22Rv1 (cell line): ENCODE results near the gene ZNF160.

ENCODE experiments used
- H3K27ac ChIP-seq: fragments of 450-650 bp; 2 replicates; pipeline ENCODE4 v1.5.1; 2017
- CTCF ChIP-seq: fragments of 450-650 bp; IDR thresholded peaks from 2 replicates; pipeline ENCODE4 v1.5.1; 2017; ENCODE audit warnings: mild to moderate bottlenecking
- ZFX ChIP-seq: fragments of 450-650 bp; IDR thresholded peaks from 2 replicates; pipeline ENCODE4 v1.6.1; 2017; ENCODE audit warnings: antibody characterized with exemption, borderline replicate concordance

ZNF160 gene

GRCh38 chr19:53068834-53069233, 34.4 kb downstream of the ZNF160 start:
- TF ChIP-seq CTCF (no peak), ZFX (no peak)
- no peak overlapping the region for H3K27ac ChIP-seq

- H3K27ac ChIP-seq = no peak overlapping the region
- TF ChIP-seq CTCF (no peak), ZFX (no peak)
Measured at GRCh38 chr19:53068199-53068598, 35.0 kb downstream of the ZNF160 start.

DNA sequence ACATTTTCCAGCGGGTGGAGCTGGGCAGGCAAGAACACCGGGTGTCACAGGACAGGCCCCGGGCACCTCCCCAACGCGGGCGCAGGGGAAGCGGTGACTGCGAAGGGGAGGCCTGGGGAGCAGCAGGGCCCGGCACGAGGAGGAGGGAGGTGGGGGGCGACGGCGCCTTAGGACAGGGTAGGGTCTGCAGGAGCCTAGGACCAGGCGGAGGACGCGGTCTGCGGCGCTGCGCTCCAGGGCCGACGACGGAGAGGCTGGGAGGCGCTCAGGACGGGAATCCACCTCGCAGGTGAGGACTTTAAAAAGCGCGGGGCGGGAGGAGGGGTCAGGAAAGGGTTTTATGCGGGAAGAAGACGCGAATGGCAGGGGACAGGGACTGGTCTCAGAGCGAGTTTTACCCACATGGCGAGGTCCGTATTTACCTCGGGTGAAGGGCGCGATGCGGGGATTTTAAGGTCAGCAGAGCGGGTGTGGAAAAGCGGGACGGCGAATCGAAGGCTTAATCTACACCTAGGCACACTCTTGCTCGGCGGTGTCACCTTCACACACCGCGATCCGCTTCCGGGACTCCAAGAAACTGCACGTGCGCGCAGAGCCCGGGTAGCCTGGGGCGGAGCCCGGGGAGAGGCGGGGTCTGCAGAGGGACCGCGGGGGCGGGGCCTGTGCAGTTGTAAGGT, 45.2 kb downstream of the ZNF160 start:
- peak overlapping the region; percentile 61 for H3K27ac ChIP-seq
- TF ChIP-seq ZFX = no peak
- TF ChIP-seq CTCF = no peak

DNA sequence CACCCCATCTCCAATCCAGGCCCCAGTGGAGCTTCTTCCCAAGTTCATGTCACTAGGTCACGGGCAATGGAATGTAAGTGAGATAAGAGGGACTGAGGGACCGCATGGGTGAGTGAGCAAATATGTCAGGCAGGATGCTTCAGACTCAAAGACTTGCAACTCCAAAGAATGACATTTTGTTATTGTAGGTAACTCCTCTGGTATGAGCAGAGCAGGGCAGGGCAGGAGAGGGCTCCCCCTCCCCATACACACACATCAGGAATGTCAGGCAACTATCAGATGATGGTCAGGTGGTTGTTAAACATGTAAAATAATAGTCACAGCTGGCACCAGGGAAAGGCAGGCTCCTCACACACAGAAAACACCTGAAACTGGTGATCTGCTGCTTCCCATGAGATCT, 48.1 kb downstream of the ZNF160 start:
- TF ChIP-seq CTCF (no peak), ZFX (no peak)
- H3K27ac ChIP-seq = no peak overlapping the region

- TF ChIP-seq CTCF (no peak), ZFX (no peak)
- no peak overlapping the region for H3K27ac ChIP-seq
Measured at GRCh38 chr19:53047379-53047778, 55.8 kb downstream of the ZNF160 start.

- TF ChIP-seq ZFX (no peak), CTCF (no peak)
- H3K27ac ChIP-seq = no peak overlapping the region
Measured at GRCh38 chr19:53045536-53045935, 57.7 kb downstream of the ZNF160 start.

GRCh38 chr19:53041366-53041765, 61.9 kb downstream of the ZNF160 start:
- H3K27ac ChIP-seq = no peak overlapping the region
- TF ChIP-seq CTCF = no peak
- no peak for TF ChIP-seq ZFX
